Stimulated activated CD4-positive, alpha-beta T cell treated with anti-CD3 and anti-CD28 coated beads, Interleukin-1b, Interleukin-23, amount 100 ng/mL, for 4 hours (primary cell): ENCODE data around the gene GRIK2.

ENCODE experiments used
- DNase-seq, 2 donors: peaks; one replicate each; pipeline ENCODE4 v3.0.0-alpha.2; 2020; ENCODE audit warnings: low read depth in 2 of 2

The GRIK2 gene

GRCh38 chr6:101711518-101711917 is 318.0 kb downstream of the GRIK2 start:
- no peak for DNase-seq

- DNase-seq, result no peak
Observed at GRCh38 chr6:101716387-101716786, 322.9 kb downstream of the GRIK2 start.

GRCh38 chr6:101716810-101717209 is 323.3 kb downstream of the GRIK2 start:
- DNase-seq, result no peak

GRCh38 chr6:101719521-101719920 is 326.0 kb downstream of the GRIK2 start:
- DNase-seq, result no peak

- DNase-seq, result no peak
Observed at GRCh38 chr6:101722471-101722870, 329.0 kb downstream of the GRIK2 start.

GRCh38 chr6:101722991-101723579 is 329.6 kb downstream of the GRIK2 start:
- no peak for DNase-seq

GRCh38 chr6:101728388-101728787 is 334.9 kb downstream of the GRIK2 start:
- DNase-seq, result no peak

- DNase-seq, result no peak
Observed at GRCh38 chr6:101728956-101729355, 335.4 kb downstream of the GRIK2 start.

- no peak for DNase-seq
Observed at GRCh38 chr6:101730954-101731353, 337.4 kb downstream of the GRIK2 start.

- no peak for DNase-seq
Observed at GRCh38 chr6:101733899-101734298, 340.4 kb downstream of the GRIK2 start.

GRCh38 chr6:101738481-101738880 is 345.0 kb downstream of the GRIK2 start:
- no peak for DNase-seq

- DNase-seq, result no peak
Observed at GRCh38 chr6:101740631-101741030, 347.1 kb downstream of the GRIK2 start.

GRCh38 chr6:101741474-101742171 is 348.1 kb downstream of the GRIK2 start:
- no peak for DNase-seq

GRCh38 chr6:101747160-101747559 is 353.7 kb downstream of the GRIK2 start:
- DNase-seq, result no peak

- no peak for DNase-seq
Observed at GRCh38 chr6:101747716-101748115, 354.2 kb downstream of the GRIK2 start.

- no peak for DNase-seq
Observed at GRCh38 chr6:101755931-101756330, 362.4 kb downstream of the GRIK2 start.

GRCh38 chr6:101758368-101758767 is 364.9 kb downstream of the GRIK2 start:
- no peak for DNase-seq

GRCh38 chr6:101760843-101761621 is 367.5 kb downstream of the GRIK2 start:
- no peak for DNase-seq

GRCh38 chr6:101762851-101763250 is 369.3 kb downstream of the GRIK2 start:
- DNase-seq, result no peak

GRCh38 chr6:101765281-101765680 is 371.8 kb downstream of the GRIK2 start:
- DNase-seq, result no peak

- no peak for DNase-seq
Observed at GRCh38 chr6:101770116-101770515, 376.6 kb downstream of the GRIK2 start.

GRCh38 chr6:101776919-101777350 is 383.4 kb downstream of the GRIK2 start:
- DNase-seq, result no peak

- no peak for DNase-seq
Observed at GRCh38 chr6:101777646-101778045, 384.1 kb downstream of the GRIK2 start.
